ENCODE results near the gene ALKBH8.
A peak's percentile ranks its signal among the peaks of the same experiment; 100 is the strongest.

The ALKBH8 gene, protein sequence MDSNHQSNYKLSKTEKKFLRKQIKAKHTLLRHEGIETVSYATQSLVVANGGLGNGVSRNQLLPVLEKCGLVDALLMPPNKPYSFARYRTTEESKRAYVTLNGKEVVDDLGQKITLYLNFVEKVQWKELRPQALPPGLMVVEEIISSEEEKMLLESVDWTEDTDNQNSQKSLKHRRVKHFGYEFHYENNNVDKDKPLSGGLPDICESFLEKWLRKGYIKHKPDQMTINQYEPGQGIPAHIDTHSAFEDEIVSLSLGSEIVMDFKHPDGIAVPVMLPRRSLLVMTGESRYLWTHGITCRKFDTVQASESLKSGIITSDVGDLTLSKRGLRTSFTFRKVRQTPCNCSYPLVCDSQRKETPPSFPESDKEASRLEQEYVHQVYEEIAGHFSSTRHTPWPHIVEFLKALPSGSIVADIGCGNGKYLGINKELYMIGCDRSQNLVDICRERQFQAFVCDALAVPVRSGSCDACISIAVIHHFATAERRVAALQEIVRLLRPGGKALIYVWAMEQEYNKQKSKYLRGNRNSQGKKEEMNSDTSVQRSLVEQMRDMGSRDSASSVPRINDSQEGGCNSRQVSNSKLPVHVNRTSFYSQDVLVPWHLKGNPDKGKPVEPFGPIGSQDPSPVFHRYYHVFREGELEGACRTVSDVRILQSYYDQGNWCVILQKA

GRCh38 chr11:107565219-107565937 lies at the start of gene ALKBH8:
Gene ALKBH8, minus strand, starts transcription at chr11:107565735. Its CDS starts 4,842 bp downstream, at chr11:107560893.
- CTCF ChIA-PET = interaction anchor here (0.8 to 6.2 kb wide), 5 partner anchors 9 to 219 kb away, joined by 3 to 98 read pairs (median 53); no protein-coding TSS in a partner anchor
- peak within 1 kb of the TSS; percentile 30; the same call in 1 of the 2 replicates for H3K27ac ChIP-seq (ENCODE audit: extremely low read depth, low read depth, low read length)
- H3K9me3 ChIP-seq (ENCODE audit: control insufficient read depth, insufficient read depth, low read depth, low read length) = no peaks in the 10 kb centered on the region
- no peaks in the 10 kb centered on the region for H3K4me1 ChIP-seq (ENCODE audit: control insufficient read depth, insufficient read depth, low read length)
- POLR2A ChIA-PET = interaction anchor here (1.0 kb wide), 2 partner anchors 18 to 44 kb away, joined by 3 read pairs; no protein-coding TSS in a partner anchor
- H3K4me3 ChIP-seq (ENCODE audit: low read depth, low read length) = peak within 1 kb of the TSS; percentile 94
- no peaks in the 10 kb centered on the region for H3K36me3 ChIP-seq (ENCODE audit: control insufficient read depth in 2 of 2, insufficient read depth in 1 of 2, low read length in 2 of 2)
- TF ChIP-seq ZNF26 (tag by site-specific recombination; IDR thresholded peaks at IDR 0.05) = no peak
- TF ChIP-seq PRDM1 (tag by site-specific recombination; IDR thresholded peaks at IDR 0.05) = no peak
- TF ChIP-seq, protein P1, sequence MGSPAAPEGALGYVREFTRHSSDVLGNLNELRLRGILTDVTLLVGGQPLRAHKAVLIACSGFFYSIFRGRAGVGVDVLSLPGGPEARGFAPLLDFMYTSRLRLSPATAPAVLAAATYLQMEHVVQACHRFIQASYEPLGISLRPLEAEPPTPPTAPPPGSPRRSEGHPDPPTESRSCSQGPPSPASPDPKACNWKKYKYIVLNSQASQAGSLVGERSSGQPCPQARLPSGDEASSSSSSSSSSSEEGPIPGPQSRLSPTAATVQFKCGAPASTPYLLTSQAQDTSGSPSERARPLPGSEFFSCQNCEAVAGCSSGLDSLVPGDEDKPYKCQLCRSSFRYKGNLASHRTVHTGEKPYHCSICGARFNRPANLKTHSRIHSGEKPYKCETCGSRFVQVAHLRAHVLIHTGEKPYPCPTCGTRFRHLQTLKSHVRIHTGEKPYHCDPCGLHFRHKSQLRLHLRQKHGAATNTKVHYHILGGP (tag by site-specific recombination; IDR thresholded peaks at IDR 0.05) = no peak
- TF ChIP-seq SP3 (tag by site-specific recombination; IDR thresholded peaks at IDR 0.05) = peak; percentile 44; the same call in 1 of the 2 replicates
- no peak for TF ChIP-seq ZNF654 (tag by site-specific recombination; IDR thresholded peaks at IDR 0.05; ENCODE audit: low read depth)
- TF ChIP-seq ZNF433 (tag by site-specific recombination; IDR thresholded peaks at IDR 0.05; ENCODE audit: low read depth) = no peak
- TF ChIP-seq, protein P2, sequence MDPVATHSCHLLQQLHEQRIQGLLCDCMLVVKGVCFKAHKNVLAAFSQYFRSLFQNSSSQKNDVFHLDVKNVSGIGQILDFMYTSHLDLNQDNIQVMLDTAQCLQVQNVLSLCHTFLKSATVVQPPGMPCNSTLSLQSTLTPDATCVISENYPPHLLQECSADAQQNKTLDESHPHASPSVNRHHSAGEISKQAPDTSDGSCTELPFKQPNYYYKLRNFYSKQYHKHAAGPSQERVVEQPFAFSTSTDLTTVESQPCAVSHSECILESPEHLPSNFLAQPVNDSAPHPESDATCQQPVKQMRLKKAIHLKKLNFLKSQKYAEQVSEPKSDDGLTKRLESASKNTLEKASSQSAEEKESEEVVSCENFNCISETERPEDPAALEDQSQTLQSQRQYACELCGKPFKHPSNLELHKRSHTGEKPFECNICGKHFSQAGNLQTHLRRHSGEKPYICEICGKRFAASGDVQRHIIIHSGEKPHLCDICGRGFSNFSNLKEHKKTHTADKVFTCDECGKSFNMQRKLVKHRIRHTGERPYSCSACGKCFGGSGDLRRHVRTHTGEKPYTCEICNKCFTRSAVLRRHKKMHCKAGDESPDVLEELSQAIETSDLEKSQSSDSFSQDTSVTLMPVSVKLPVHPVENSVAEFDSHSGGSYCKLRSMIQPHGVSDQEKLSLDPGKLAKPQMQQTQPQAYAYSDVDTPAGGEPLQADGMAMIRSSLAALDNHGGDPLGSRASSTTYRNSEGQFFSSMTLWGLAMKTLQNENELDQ (tag by site-specific recombination; IDR thresholded peaks at IDR 0.05; ENCODE audit: low read depth) = no peak
- no peak for TF ChIP-seq ZNF677 (tag by site-specific recombination; IDR thresholded peaks at IDR 0.05)
- TF ChIP-seq ZBTB21 (tag by site-specific recombination; IDR thresholded peaks at IDR 0.05) = no peak
- no peak for TF ChIP-seq FEZF1 (tag by site-specific recombination; IDR thresholded peaks at IDR 0.05)
- peak; percentile 60 for TF ChIP-seq ZNF600 (tag by site-specific recombination; IDR thresholded peaks at IDR 0.05)
- TF ChIP-seq ZFHX2 (tag by site-specific recombination; conservative IDR thresholded peaks at IDR 0.05) = no peak
- no peak for TF ChIP-seq ZNF37A (tag by site-specific recombination; IDR thresholded peaks at IDR 0.05)
- no peak for TF ChIP-seq ZNF707 (tag by site-specific recombination; IDR thresholded peaks at IDR 0.05)
- TF ChIP-seq ZNF280C (tag by site-specific recombination; IDR thresholded peaks at IDR 0.05) = no peak
- TF ChIP-seq ZNF621 (tag by site-specific recombination; IDR thresholded peaks at IDR 0.05) = no peak
- TF ChIP-seq ZNF16 (tag by site-specific recombination; IDR thresholded peaks at IDR 0.05; ENCODE audit: low read depth) = no peak
- TF ChIP-seq, protein P3, sequence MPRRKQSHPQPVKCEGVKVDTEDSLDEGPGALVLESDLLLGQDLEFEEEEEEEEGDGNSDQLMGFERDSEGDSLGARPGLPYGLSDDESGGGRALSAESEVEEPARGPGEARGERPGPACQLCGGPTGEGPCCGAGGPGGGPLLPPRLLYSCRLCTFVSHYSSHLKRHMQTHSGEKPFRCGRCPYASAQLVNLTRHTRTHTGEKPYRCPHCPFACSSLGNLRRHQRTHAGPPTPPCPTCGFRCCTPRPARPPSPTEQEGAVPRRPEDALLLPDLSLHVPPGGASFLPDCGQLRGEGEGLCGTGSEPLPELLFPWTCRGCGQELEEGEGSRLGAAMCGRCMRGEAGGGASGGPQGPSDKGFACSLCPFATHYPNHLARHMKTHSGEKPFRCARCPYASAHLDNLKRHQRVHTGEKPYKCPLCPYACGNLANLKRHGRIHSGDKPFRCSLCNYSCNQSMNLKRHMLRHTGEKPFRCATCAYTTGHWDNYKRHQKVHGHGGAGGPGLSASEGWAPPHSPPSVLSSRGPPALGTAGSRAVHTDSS (tag by site-specific recombination; IDR thresholded peaks at IDR 0.05) = no peak
- no peak for TF ChIP-seq ZNF404 (tag by site-specific recombination; IDR thresholded peaks at IDR 0.05)
- TF ChIP-seq ZNF146 (tag by site-specific recombination; IDR thresholded peaks at IDR 0.05) = no peak
- TF ChIP-seq, protein P4, sequence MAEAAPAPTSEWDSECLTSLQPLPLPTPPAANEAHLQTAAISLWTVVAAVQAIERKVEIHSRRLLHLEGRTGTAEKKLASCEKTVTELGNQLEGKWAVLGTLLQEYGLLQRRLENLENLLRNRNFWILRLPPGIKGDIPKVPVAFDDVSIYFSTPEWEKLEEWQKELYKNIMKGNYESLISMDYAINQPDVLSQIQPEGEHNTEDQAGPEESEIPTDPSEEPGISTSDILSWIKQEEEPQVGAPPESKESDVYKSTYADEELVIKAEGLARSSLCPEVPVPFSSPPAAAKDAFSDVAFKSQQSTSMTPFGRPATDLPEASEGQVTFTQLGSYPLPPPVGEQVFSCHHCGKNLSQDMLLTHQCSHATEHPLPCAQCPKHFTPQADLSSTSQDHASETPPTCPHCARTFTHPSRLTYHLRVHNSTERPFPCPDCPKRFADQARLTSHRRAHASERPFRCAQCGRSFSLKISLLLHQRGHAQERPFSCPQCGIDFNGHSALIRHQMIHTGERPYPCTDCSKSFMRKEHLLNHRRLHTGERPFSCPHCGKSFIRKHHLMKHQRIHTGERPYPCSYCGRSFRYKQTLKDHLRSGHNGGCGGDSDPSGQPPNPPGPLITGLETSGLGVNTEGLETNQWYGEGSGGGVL (tag by site-specific recombination; IDR thresholded peaks at IDR 0.05) = no peak
- peak; percentile 22 for TF ChIP-seq ZBTB26 (tag by site-specific recombination; optimal IDR thresholded peaks at IDR 0.05)
- TF ChIP-seq ZNF791 (tag by site-specific recombination; IDR thresholded peaks at IDR 0.05) = no peak

All from HEK293 (cell line).